Measurements from ENCODE around the gene FBXO21.

The FBXO21 gene

GRCh38 chr12:117114784-117115183, 75.5 kb downstream of the FBXO21 start:
- no peak overlapping the region for H4K91ac ChIP-seq (ENCODE audit: low read depth, low read length)
- no peaks in the 10 kb centered on the region for H3K27me3 ChIP-seq (ENCODE audit: insufficient read depth, low read length)
- peaks cover 3 to 8% of the 10 kb centered on the region in 2 experiments for H3K4me1 ChIP-seq (ENCODE audit: control insufficient read depth in 1 of 2, insufficient read depth in 2 of 2, low read length in 2 of 2)
- H2BK5ac ChIP-seq (ENCODE audit: low read depth, low read length, poor library complexity): no peak overlapping the region
- no peak overlapping the region for H4K8ac ChIP-seq (ENCODE audit: low read depth, low read length)
- no peaks in the 10 kb centered on the region for H3K9me3 ChIP-seq (ENCODE audit: insufficient read depth, low read depth, low read length)
- no peaks in the 10 kb centered on the region for H3K79me1 ChIP-seq (ENCODE audit: low read length)
- H3K36me3 ChIP-seq (ENCODE audit: control insufficient read depth in 1 of 2, insufficient read depth in 2 of 2, low read length in 2 of 2): no peaks in the 10 kb centered on the region
- no peak overlapping the region for H3K18ac ChIP-seq (ENCODE audit: low read length)
- H3K79me2 ChIP-seq (ENCODE audit: control insufficient read depth, insufficient read depth, low read length, poor library complexity): no peaks in the 10 kb centered on the region
- H4K12ac ChIP-seq (ENCODE audit: low read depth, low read length): no peak overlapping the region
- H3K4ac ChIP-seq (ENCODE audit: low read depth, low read length): no peak overlapping the region
- no peak overlapping the region for H3K9ac ChIP-seq (ENCODE audit: low read length)
- no peak for DNase-seq
- H3K14ac ChIP-seq (ENCODE audit: low read length): no peak overlapping the region
- no peak overlapping the region for H3K4me3 ChIP-seq (ENCODE audit: low read depth, low read length)
- no peak overlapping the region for H2AFZ ChIP-seq (ENCODE audit: insufficient read depth, low read length, poor library complexity)
- no peak overlapping the region for H3K23ac ChIP-seq (ENCODE audit: low read length)
- H2BK12ac ChIP-seq (ENCODE audit: low read length): no peak overlapping the region
- H3K4me2 ChIP-seq (ENCODE audit: low read length): no peak overlapping the region
- no peak overlapping the region for H2AK5ac ChIP-seq (ENCODE audit: low read length)
- no peak overlapping the region for H3K27ac ChIP-seq (ENCODE audit: low read depth, low read length)
- H2BK120ac ChIP-seq (ENCODE audit: insufficient read depth, low read length, poor library complexity): no peak overlapping the region
- WGBS (ENCODE audit: extremely low coverage, insufficient coverage, insufficient read length): no CpG with 5 or more reads among the region's 10 CpGs

GRCh38 chr12:117113231-117113630, 77.0 kb downstream of the FBXO21 start:
- Histone ChIP-seq H3K9ac (ENCODE audit: low read length) (no peak overlapping the region), H3K4ac (ENCODE audit: low read depth, low read length) (no peak overlapping the region), H3K27me3 (ENCODE audit: insufficient read depth, low read length) (no peaks in the 10 kb centered on the region), H3K27ac (ENCODE audit: low read depth, low read length) (no peak overlapping the region), H4K91ac (ENCODE audit: low read depth, low read length) (no peak overlapping the region), H3K14ac (ENCODE audit: low read length) (no peak overlapping the region), H2BK12ac (ENCODE audit: low read length) (no peak overlapping the region), H3K36me3 (ENCODE audit: control insufficient read depth in 1 of 2, insufficient read depth in 2 of 2, low read length in 2 of 2) (no peaks in the 10 kb centered on the region), H4K8ac (ENCODE audit: low read depth, low read length) (no peak overlapping the region), H3K18ac (ENCODE audit: low read length) (no peak overlapping the region), H3K79me2 (ENCODE audit: control insufficient read depth, insufficient read depth, low read length, poor library complexity) (no peaks in the 10 kb centered on the region), H3K9me3 (ENCODE audit: insufficient read depth, low read depth, low read length) (no peaks in the 10 kb centered on the region), H4K12ac (ENCODE audit: low read depth, low read length) (no peak overlapping the region), H2AFZ (ENCODE audit: insufficient read depth, low read length, poor library complexity) (no peak overlapping the region), H2BK5ac (ENCODE audit: low read depth, low read length, poor library complexity) (no peak overlapping the region), H3K23ac (ENCODE audit: low read length) (no peak overlapping the region), H2BK120ac (ENCODE audit: insufficient read depth, low read length, poor library complexity) (no peak overlapping the region), H3K79me1 (ENCODE audit: low read length) (no peaks in the 10 kb centered on the region), H3K4me3 (ENCODE audit: low read depth, low read length) (no peak overlapping the region), H3K4me2 (ENCODE audit: low read length) (no peak overlapping the region), H2AK5ac (ENCODE audit: low read length) (no peak overlapping the region), H3K4me1 (ENCODE audit: control insufficient read depth in 1 of 2, insufficient read depth in 2 of 2, low read length in 2 of 2) (peaks cover 0 to 4% of the 10 kb centered on the region in 2 experiments)
- WGBS (ENCODE audit: extremely low coverage, insufficient coverage, insufficient read length): no CpG with 5 or more reads among the region's 9 CpGs
- DNase-seq: no peak

GRCh38 chr12:117111821-117112595, 78.3 kb downstream of the FBXO21 start:
- H3K9me3 ChIP-seq (ENCODE audit: insufficient read depth, low read depth, low read length): no peaks in the 10 kb centered on the region
- H2BK5ac ChIP-seq (ENCODE audit: low read depth, low read length, poor library complexity): no peak overlapping the region
- H3K4me3 ChIP-seq (ENCODE audit: low read depth, low read length): no peak overlapping the region
- H3K4me2 ChIP-seq (ENCODE audit: low read length): no peak overlapping the region
- no peak overlapping the region for H2BK120ac ChIP-seq (ENCODE audit: insufficient read depth, low read length, poor library complexity)
- DNase-seq: no peak
- H4K91ac ChIP-seq (ENCODE audit: low read depth, low read length): no peak overlapping the region
- H3K9ac ChIP-seq (ENCODE audit: low read length): no peak overlapping the region
- H3K14ac ChIP-seq (ENCODE audit: low read length): no peak overlapping the region
- no peaks in the 10 kb centered on the region for H3K79me2 ChIP-seq (ENCODE audit: control insufficient read depth, insufficient read depth, low read length, poor library complexity)
- H3K4me1 ChIP-seq (ENCODE audit: control insufficient read depth in 1 of 2, insufficient read depth in 2 of 2, low read length in 2 of 2): peaks cover 0 to 4% of the 10 kb centered on the region in 2 experiments
- H3K36me3 ChIP-seq (ENCODE audit: control insufficient read depth in 1 of 2, insufficient read depth in 2 of 2, low read length in 2 of 2): no peaks in the 10 kb centered on the region
- no peak overlapping the region for H2AK5ac ChIP-seq (ENCODE audit: low read length)
- no peak overlapping the region for H4K8ac ChIP-seq (ENCODE audit: low read depth, low read length)
- H3K27me3 ChIP-seq (ENCODE audit: insufficient read depth, low read length): no peaks in the 10 kb centered on the region
- no peak overlapping the region for H3K27ac ChIP-seq (ENCODE audit: low read depth, low read length)
- H3K4ac ChIP-seq (ENCODE audit: low read depth, low read length): no peak overlapping the region
- H2AFZ ChIP-seq (ENCODE audit: insufficient read depth, low read length, poor library complexity): no peak overlapping the region
- H4K12ac ChIP-seq (ENCODE audit: low read depth, low read length): no peak overlapping the region
- no peak overlapping the region for H3K18ac ChIP-seq (ENCODE audit: low read length)
- no peaks in the 10 kb centered on the region for H3K79me1 ChIP-seq (ENCODE audit: low read length)
- no peak overlapping the region for H3K23ac ChIP-seq (ENCODE audit: low read length)
- no CpG with 5 or more reads among the region's 15 CpGs for WGBS (ENCODE audit: extremely low coverage, insufficient coverage, insufficient read length)
- no peak overlapping the region for H2BK12ac ChIP-seq (ENCODE audit: low read length)

GRCh38 chr12:117111386-117111785, 78.9 kb downstream of the FBXO21 start:
- H3K79me1 ChIP-seq (ENCODE audit: low read length): no peaks in the 10 kb centered on the region
- H3K36me3 ChIP-seq (ENCODE audit: control insufficient read depth in 1 of 2, insufficient read depth in 2 of 2, low read length in 2 of 2): no peaks in the 10 kb centered on the region
- no peak overlapping the region for H4K8ac ChIP-seq (ENCODE audit: low read depth, low read length)
- H2BK5ac ChIP-seq (ENCODE audit: low read depth, low read length, poor library complexity): no peak overlapping the region
- no CpG with 5 or more reads among the region's 6 CpGs for WGBS (ENCODE audit: extremely low coverage, insufficient coverage, insufficient read length)
- H4K12ac ChIP-seq (ENCODE audit: low read depth, low read length): no peak overlapping the region
- no peaks in the 10 kb centered on the region for H3K9me3 ChIP-seq (ENCODE audit: insufficient read depth, low read depth, low read length)
- H2BK12ac ChIP-seq (ENCODE audit: low read length): no peak overlapping the region
- no peak overlapping the region for H3K18ac ChIP-seq (ENCODE audit: low read length)
- H2AK5ac ChIP-seq (ENCODE audit: low read length): no peak overlapping the region
- no peak overlapping the region for H4K91ac ChIP-seq (ENCODE audit: low read depth, low read length)
- H2AFZ ChIP-seq (ENCODE audit: insufficient read depth, low read length, poor library complexity): no peak overlapping the region
- H3K27me3 ChIP-seq (ENCODE audit: insufficient read depth, low read length): no peaks in the 10 kb centered on the region
- H3K9ac ChIP-seq (ENCODE audit: low read length): no peak overlapping the region
- H3K23ac ChIP-seq (ENCODE audit: low read length): no peak overlapping the region
- no peak overlapping the region for H3K4me2 ChIP-seq (ENCODE audit: low read length)
- no peak overlapping the region for H3K14ac ChIP-seq (ENCODE audit: low read length)
- H2BK120ac ChIP-seq (ENCODE audit: insufficient read depth, low read length, poor library complexity): no peak overlapping the region
- H3K4ac ChIP-seq (ENCODE audit: low read depth, low read length): no peak overlapping the region
- H3K79me2 ChIP-seq (ENCODE audit: control insufficient read depth, insufficient read depth, low read length, poor library complexity): no peaks in the 10 kb centered on the region
- DNase-seq: no peak
- no peak overlapping the region for H3K27ac ChIP-seq (ENCODE audit: low read depth, low read length)
- no peak overlapping the region for H3K4me3 ChIP-seq (ENCODE audit: low read depth, low read length)
- peaks cover 0 to 4% of the 10 kb centered on the region in 2 experiments for H3K4me1 ChIP-seq (ENCODE audit: control insufficient read depth in 1 of 2, insufficient read depth in 2 of 2, low read length in 2 of 2)

Measured in trophoblast cell (in vitro differentiated cells and primary cell).